Left ventricle myocardium inferior (tissue), 1 donor: ENCODE data around the gene ABCG1. TPM values are rescaled to one million over a fixed set of nuclear protein-coding genes. Genes with fewer than 3 reads are reported as not detected.

ENCODE experiments used
- DNase-seq: peaks from one replicate; pipeline ENCODE4 v3.0.0-alpha.2; 2020
- H3K27ac ChIP-seq: fragments of 200-600 bp; replicated peaks from 2 replicates; pipeline ENCODE4 v1.8.0; 2021
- H3K27me3 ChIP-seq: fragments of 200-600 bp; 2 replicates; pipeline ENCODE4 v1.8.0; 2021; ENCODE audit warnings: low read depth
- H3K36me3 ChIP-seq: fragments of 200-600 bp; 2 replicates; pipeline ENCODE4 v1.8.0; 2021
- H3K4me1 ChIP-seq: fragments of 200-600 bp; 2 replicates; pipeline ENCODE4 v1.8.0; 2021
- H3K4me3 ChIP-seq: fragments of 200-600 bp; 2 replicates; pipeline ENCODE4 v1.8.0; 2021; ENCODE audit warnings: mild to moderate bottlenecking, moderate library complexity
- H3K9me3 ChIP-seq: fragments of 200-600 bp; replicated peaks from 2 replicates; pipeline ENCODE4 v1.8.0; 2021
- CTCF ChIP-seq: fragments of 200-600 bp; IDR thresholded peaks from 2 replicates; pipeline ENCODE4 v1.8.0; 2021; ENCODE audit warnings: antibody characterized with exemption, mild to moderate bottlenecking, borderline replicate concordance
- intact Hi-C: fragments of 100-400 bp; cut with micrococcal nuclease; formaldehyde crosslinking; loops from one replicate; pipeline ENCODE4 v1.11.0; 2022
- total RNA-seq: library from RNA; stranded (reverse); fragmentation: NEBNext Ultra II Directional; extraction: Animal tissue kit (Norgen Biotek cat#: 25700); gene quantifications from one replicate; pipeline ENCODE4 v1.2.1, GENCODE V29; 2021
- donor health status: DM: no; HTN: yes; CAD: no; lungs with severe emphysema.

ABCG1 gene
- total RNA-seq, 1 donor from 2014 or later = 8.7 TPM

- Histone ChIP-seq H3K27ac (no peak overlapping the region), H3K27me3 (peaks cover 37% of the 10 kb centered on the region), H3K9me3 (no peaks in the 10 kb centered on the region), H3K4me1 (peaks cover 22% of the 10 kb centered on the region), H3K36me3 (no peaks in the 10 kb centered on the region), H3K4me3 (no peak overlapping the region)
- intact Hi-C loops = no loop called here
- no peak for TF ChIP-seq CTCF
- DNase-seq = no peak
Observed at GRCh38 chr21:42311816-42312625, 93.1 kb downstream of the ABCG1 start.

GRCh38 chr21:42312626-42313104, 93.7 kb downstream of the ABCG1 start:
- Histone ChIP-seq H3K4me3 (no peak overlapping the region), H3K36me3 (no peaks in the 10 kb centered on the region), H3K4me1 (peaks cover 22% of the 10 kb centered on the region), H3K27ac (no peak overlapping the region), H3K9me3 (no peaks in the 10 kb centered on the region), H3K27me3 (peaks cover 30% of the 10 kb centered on the region)
- no peak for TF ChIP-seq CTCF
- no peak for DNase-seq
- intact Hi-C loops = no loop called here

- Histone ChIP-seq H3K36me3 (no peaks in the 10 kb centered on the region), H3K27me3 (peaks cover 21% of the 10 kb centered on the region), H3K4me1 (peaks cover 22% of the 10 kb centered on the region), H3K9me3 (no peaks in the 10 kb centered on the region), H3K27ac (no peak overlapping the region), H3K4me3 (no peak overlapping the region)
- no peak for DNase-seq
- intact Hi-C loops = no loop called here
- TF ChIP-seq CTCF = no peak
Observed at GRCh38 chr21:42313501-42313969, 94.6 kb downstream of the ABCG1 start.

GRCh38 chr21:42314616-42315295, 95.8 kb downstream of the ABCG1 start:
- intact Hi-C loops = no loop called here
- Histone ChIP-seq H3K9me3 (no peaks in the 10 kb centered on the region), H3K27ac (peak overlapping the region; percentile 60), H3K27me3 (peaks cover 9% of the 10 kb centered on the region), H3K4me3 (no peak overlapping the region), H3K36me3 (no peaks in the 10 kb centered on the region), H3K4me1 (peaks cover 17% of the 10 kb centered on the region)
- DNase-seq = no peak
- no peak for TF ChIP-seq CTCF

- Histone ChIP-seq H3K27ac (peak within 1 kb of the TSS; percentile 60), H3K27me3 (peaks cover 3% of the 10 kb centered on the region), H3K4me3 (no peak within 1 kb of the TSS), H3K36me3 (no peaks in the 10 kb centered on the region), H3K9me3 (no peaks in the 10 kb centered on the region), H3K4me1 (peaks cover 15% of the 10 kb centered on the region)
- no peak for TF ChIP-seq CTCF
- intact Hi-C loops = no loop called here
- DNase-seq = no peak
Observed at GRCh38 chr21:42315296-42315891, 96.5 kb downstream of the ABCG1 start, which contains the start of gene TFF3. Gene TFF3, minus strand, starts transcription at chr21:42315409. Its CDS starts 35 bp downstream, at chr21:42315374.
